ENCODE measurements around the gene PRR20G.

- TF ChIP-seq CTCF (conservative IDR thresholded peaks at IDR 0.05 in 1 of 2, IDR thresholded peaks at IDR 0.05 in 1 of 2; ENCODE audit: low read depth in 1 of 2, low read length in 2 of 2) = no peak
- no peak for TF ChIP-seq EZH2 (IDR thresholded peaks at IDR 0.05; ENCODE audit: low read length, missing control alignments)
These were observed 19.4 kb upstream of the PRR20G start for GRCh38 chr3:127307112-127307835.

All from fibroblast of lung (primary cell).